Peyer's patch (tissue), 4 donors: ENCODE measurements around the gene ATP1A1. TPM values are rescaled to one million over a fixed set of nuclear protein-coding genes. Genes with fewer than 3 reads are reported as not detected.

ENCODE experiments used
- DNase-seq, 3 donors: peaks; one replicate each; pipeline ENCODE4 v3.0.0-alpha.2; 2017 to 2019
- H3K27ac ChIP-seq, 4 donors: fragments of 200-600 bp; sonication (generic); one replicate each; pipeline ENCODE4 v1.5.1; 2016 to 2019
- H3K27me3 ChIP-seq, 2 donors: fragments of 200-600 bp; sonication (generic); one replicate each; pipeline ENCODE4 v1.5.1; 2019
- H3K36me3 ChIP-seq, 3 donors: fragments of 200-600 bp; sonication (generic); one replicate each; pipeline ENCODE4 v1.5.1; 2016 to 2019
- H3K4me1 ChIP-seq, 4 donors: fragments of 200-600 bp; sonication (generic); one replicate each; pipeline ENCODE4 v1.5.1; 2016 to 2019
- H3K4me3 ChIP-seq, 4 donors: fragments of 200-600 bp; sonication (generic); 1 replicate in 3 of 4; 2 replicates in 1 of 4; pipeline ENCODE4 v1.5.1; 2016 to 2019; ENCODE audit warnings: mild to moderate bottlenecking in 1 of 4
- H3K9me3 ChIP-seq, 4 donors: fragments of 200-600 bp; sonication (generic); one replicate each; pipeline ENCODE4 v1.5.1; 2016 to 2019; ENCODE audit warnings: mild to moderate bottlenecking in 1 of 4
- POLR2A ChIP-seq, 2 donors: fragments of 450-650 bp; IDR thresholded peaks; one replicate each; pipeline ENCODE4 v1.5.1; 2017; ENCODE audit warnings: antibody characterized with exemption in 2 of 2, mild to moderate bottlenecking in 2 of 2, moderate library complexity in 2 of 2
- total RNA-seq, 4 donors: library from RNA; depleted of rRNA; stranded (reverse); fragments of >200 nt; gene quantifications; one replicate each; pipeline ENCODE4 v1.1.0, GENCODE V29; 2016
- TF ChIP-seq, protein P1 (sequence below), 6 experiments: fragments of 450-650 bp in 4 of 6; fragments of 200-600 bp in 2 of 6; sonication (generic) in 1 of 6; IDR thresholded peaks; one replicate each; pipeline ENCODE4 v1.5.1; 2017 to 2019; ENCODE audit warnings: antibody characterized with exemption in 6 of 6, mild to moderate bottlenecking in 3 of 6, moderate library complexity in 1 of 6

The ATP1A1 gene
- total RNA-seq, 4 donors from 2014 or later: 229 to 4,700 (median 2,986) TPM

DNA sequence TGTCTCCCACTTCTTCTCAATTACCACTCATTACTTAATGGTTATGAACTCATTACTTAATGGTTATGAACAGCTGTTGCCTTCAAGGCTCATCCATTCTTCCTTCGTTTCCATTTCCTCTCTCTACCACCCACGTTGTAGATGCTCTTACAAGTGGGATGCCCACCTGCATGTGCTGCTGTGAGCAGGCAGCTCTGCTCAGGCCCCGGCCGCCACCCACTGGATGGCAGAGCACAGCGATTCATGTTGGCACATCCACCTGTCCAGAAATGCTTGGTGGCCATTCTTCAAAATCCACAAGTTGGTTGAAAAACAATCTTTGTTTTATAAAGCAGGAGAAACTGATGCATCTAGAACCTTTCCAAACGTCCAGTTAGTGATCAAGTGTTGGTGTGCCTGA is 14.5 kb downstream of the ATP1A1 start:
- Histone ChIP-seq H3K9me3 (no peaks in the 10 kb centered on the region), H3K4me1 (peaks cover 0 to 62% (median 0%) of the 10 kb centered on the region in 4 donors), H3K4me3 (no peak overlapping the region), H3K27ac (peak overlapping the region in 2 of 4 donors; percentile 4 to 6), H3K27me3 (no peaks in the 10 kb centered on the region), H3K36me3 (peaks cover 0 to 99% (median 0%) of the 10 kb centered on the region in 3 donors)
- DNase-seq: no peak
- no peak for TF ChIP-seq POLR2A (IDR thresholded peaks at IDR 0.05)
- TF ChIP-seq, protein P1, sequence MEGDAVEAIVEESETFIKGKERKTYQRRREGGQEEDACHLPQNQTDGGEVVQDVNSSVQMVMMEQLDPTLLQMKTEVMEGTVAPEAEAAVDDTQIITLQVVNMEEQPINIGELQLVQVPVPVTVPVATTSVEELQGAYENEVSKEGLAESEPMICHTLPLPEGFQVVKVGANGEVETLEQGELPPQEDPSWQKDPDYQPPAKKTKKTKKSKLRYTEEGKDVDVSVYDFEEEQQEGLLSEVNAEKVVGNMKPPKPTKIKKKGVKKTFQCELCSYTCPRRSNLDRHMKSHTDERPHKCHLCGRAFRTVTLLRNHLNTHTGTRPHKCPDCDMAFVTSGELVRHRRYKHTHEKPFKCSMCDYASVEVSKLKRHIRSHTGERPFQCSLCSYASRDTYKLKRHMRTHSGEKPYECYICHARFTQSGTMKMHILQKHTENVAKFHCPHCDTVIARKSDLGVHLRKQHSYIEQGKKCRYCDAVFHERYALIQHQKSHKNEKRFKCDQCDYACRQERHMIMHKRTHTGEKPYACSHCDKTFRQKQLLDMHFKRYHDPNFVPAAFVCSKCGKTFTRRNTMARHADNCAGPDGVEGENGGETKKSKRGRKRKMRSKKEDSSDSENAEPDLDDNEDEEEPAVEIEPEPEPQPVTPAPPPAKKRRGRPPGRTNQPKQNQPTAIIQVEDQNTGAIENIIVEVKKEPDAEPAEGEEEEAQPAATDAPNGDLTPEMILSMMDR (IDR thresholded peaks at IDR 0.05): no peak

DNA sequence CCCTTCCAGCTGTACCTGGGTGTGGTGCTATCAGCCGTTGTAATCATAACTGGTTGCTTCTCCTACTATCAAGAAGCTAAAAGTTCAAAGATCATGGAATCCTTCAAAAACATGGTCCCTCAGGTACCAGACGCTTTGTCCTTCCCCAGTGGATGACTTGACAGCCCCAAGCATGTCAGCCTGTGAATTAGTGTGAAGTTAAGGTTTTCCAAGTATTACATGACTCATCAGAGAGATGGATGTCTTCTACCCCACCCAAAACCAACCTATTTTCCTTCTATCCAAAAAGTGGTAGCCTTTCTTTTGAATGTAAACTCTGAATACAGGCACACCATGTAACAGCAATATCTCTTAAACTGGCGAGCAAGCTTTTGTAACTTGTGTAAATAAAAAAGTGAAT is 15.1 kb downstream of the ATP1A1 start:
- Histone ChIP-seq H3K4me3 (no peak overlapping the region), H3K4me1 (peaks cover 0 to 56% (median 0%) of the 10 kb centered on the region in 4 donors), H3K9me3 (no peaks in the 10 kb centered on the region), H3K27me3 (no peaks in the 10 kb centered on the region), H3K27ac (peak overlapping the region in 2 of 4 donors; percentile 19 to 36), H3K36me3 (peaks cover 0 to 99% (median 0%) of the 10 kb centered on the region in 3 donors)
- TF ChIP-seq, protein P1 (IDR thresholded peaks at IDR 0.05): no peak
- TF ChIP-seq POLR2A (IDR thresholded peaks at IDR 0.05): no peak
- DNase-seq: no peak

DNA sequence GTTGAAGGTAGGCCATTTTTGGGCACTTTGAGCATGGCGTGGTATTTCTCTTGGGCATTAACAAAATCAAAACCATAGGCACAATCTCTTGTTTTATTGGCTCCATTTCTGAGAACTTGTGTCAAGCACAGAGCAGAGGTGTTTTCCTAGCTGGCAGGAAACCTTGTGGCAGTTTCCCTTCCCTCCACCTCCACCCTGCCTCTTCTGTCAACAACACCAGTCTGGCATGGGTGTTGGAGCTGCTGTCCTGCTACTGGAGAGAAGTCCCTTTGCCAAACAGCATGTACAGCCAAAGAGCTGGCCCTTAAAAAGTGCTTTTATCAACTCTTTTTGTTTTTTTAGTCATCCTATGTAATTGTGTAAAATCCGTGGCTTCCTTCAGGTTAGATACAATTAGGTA is 16.0 kb downstream of the ATP1A1 start:
- Histone ChIP-seq H3K36me3 (peaks cover 0 to 100% (median 0%) of the 10 kb centered on the region in 3 donors), H3K27me3 (no peaks in the 10 kb centered on the region), H3K9me3 (no peaks in the 10 kb centered on the region), H3K27ac (peak overlapping the region in 2 of 4 donors; percentile 19 to 36), H3K4me1 (peaks cover 0 to 48% (median 0%) of the 10 kb centered on the region in 4 donors), H3K4me3 (no peak overlapping the region)
- TF ChIP-seq, protein P1 (IDR thresholded peaks at IDR 0.05): no peak
- TF ChIP-seq POLR2A (IDR thresholded peaks at IDR 0.05): no peak
- no peak for DNase-seq

- Histone ChIP-seq H3K9me3 (no peaks in the 10 kb centered on the region), H3K27ac (peak overlapping the region in 1 of 4 donors; percentile 36), H3K4me3 (no peak overlapping the region), H3K4me1 (peaks cover 0 to 50% (median 0%) of the 10 kb centered on the region in 4 donors), H3K27me3 (no peaks in the 10 kb centered on the region), H3K36me3 (peaks cover 0 to 100% (median 0%) of the 10 kb centered on the region in 3 donors)
- no peak for TF ChIP-seq POLR2A (IDR thresholded peaks at IDR 0.05)
- no peak for DNase-seq
These were observed 16.6 kb downstream of the ATP1A1 start for GRCh38 chr1:116389686-116390085.

DNA sequence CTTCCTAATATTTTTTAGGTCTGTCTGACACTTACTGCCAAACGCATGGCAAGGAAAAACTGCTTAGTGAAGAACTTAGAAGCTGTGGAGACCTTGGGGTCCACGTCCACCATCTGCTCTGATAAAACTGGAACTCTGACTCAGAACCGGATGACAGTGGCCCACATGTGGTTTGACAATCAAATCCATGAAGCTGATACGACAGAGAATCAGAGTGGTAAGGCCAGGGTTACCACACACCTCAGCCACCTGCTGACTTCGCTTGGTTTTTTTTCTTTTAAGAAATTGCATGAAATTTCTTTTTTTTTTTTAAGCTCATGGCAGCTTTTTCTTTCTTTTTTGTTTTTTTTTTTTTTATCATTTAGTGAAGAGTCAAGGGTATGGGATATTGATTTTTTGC is 17.2 kb downstream of the ATP1A1 start:
- no peak for DNase-seq
- H3K27me3 ChIP-seq: no peaks in the 10 kb centered on the region
- no peaks in the 10 kb centered on the region for H3K9me3 ChIP-seq
- H3K4me3 ChIP-seq: no peak overlapping the region
- no peak overlapping the region for H3K27ac ChIP-seq
- peaks cover 0 to 50% (median 0%) of the 10 kb centered on the region in 4 donors for H3K4me1 ChIP-seq
- H3K36me3 ChIP-seq: peaks cover 0 to 100% (median 0%) of the 10 kb centered on the region in 3 donors
- TF ChIP-seq, protein P1 (IDR thresholded peaks at IDR 0.05): no peak

DNA sequence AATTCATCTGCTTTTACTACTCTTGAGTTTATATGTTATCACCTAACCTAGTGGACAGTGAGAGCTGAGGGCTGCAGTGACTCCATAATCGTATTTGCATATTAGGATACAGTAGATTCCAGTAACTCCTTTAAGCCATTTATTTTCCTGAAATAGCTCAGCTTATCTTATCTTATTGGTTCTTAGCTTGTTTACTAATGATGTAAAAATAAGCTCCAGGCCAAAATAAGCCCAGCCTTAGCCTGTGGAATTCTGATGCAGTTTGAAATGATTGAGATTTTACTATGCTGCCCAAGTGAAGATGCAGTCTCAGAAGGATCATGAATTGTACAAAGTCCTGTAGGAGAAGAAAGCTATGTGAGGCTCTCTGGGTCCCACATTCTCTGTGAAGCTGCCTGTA is 18.1 kb downstream of the ATP1A1 start:
- no peak for DNase-seq
- TF ChIP-seq POLR2A (IDR thresholded peaks at IDR 0.05): no peak
- TF ChIP-seq, protein P1 (IDR thresholded peaks at IDR 0.05): no peak
- Histone ChIP-seq H3K27ac (peak overlapping the region in 1 of 4 donors; percentile 62), H3K27me3 (no peaks in the 10 kb centered on the region), H3K36me3 (peaks cover 0 to 100% (median 0%) of the 10 kb centered on the region in 3 donors), H3K9me3 (no peaks in the 10 kb centered on the region), H3K4me1 (peaks cover 0 to 50% (median 0%) of the 10 kb centered on the region in 4 donors), H3K4me3 (no peak overlapping the region)
